NCI-H187 treated with DMSO at 0.1 percent for 48 hours (cell line): ENCODE data around the gene CEP112.
"Not testable (repeated sequence)": the region's sequence is repeated elsewhere in the genome, so short reads cannot be mapped to it uniquely, and the experiment has no call there.

Experiments
- DNase-seq: peaks from one replicate; lab custom pipeline; 2025; lab: John Stamatoyannopoulos, UW

The CEP112 gene

GRCh38 chr17:65776890-65777289, 415.0 kb downstream of the CEP112 start:
- no peak for DNase-seq

- no peak for DNase-seq
Observed at GRCh38 chr17:65774787-65775186, 417.1 kb downstream of the CEP112 start.

- DNase-seq: no peak
Observed at GRCh38 chr17:65772989-65773388, 418.9 kb downstream of the CEP112 start.

- DNase-seq: no peak
Observed at GRCh38 chr17:65771704-65772103, 420.2 kb downstream of the CEP112 start.

- no peak for DNase-seq
Observed at GRCh38 chr17:65763786-65764185, 428.1 kb downstream of the CEP112 start.

- no peak for DNase-seq
Observed at GRCh38 chr17:65762973-65763372, 429.0 kb downstream of the CEP112 start.

- DNase-seq: no peak
Observed at GRCh38 chr17:65759532-65759931, 432.4 kb downstream of the CEP112 start.

GRCh38 chr17:65756760-65757159, 435.2 kb downstream of the CEP112 start:
- DNase-seq: no peak

GRCh38 chr17:65755799-65756198, 436.1 kb downstream of the CEP112 start:
- no peak for DNase-seq

GRCh38 chr17:65754630-65755029, 437.3 kb downstream of the CEP112 start:
- DNase-seq: no peak

GRCh38 chr17:65754081-65754480, 437.9 kb downstream of the CEP112 start:
- no peak for DNase-seq

GRCh38 chr17:65753348-65753747, 438.6 kb downstream of the CEP112 start:
- no peak for DNase-seq

GRCh38 chr17:65751263-65751662, 440.7 kb downstream of the CEP112 start:
- DNase-seq: no peak

GRCh38 chr17:65750631-65751115, 441.3 kb downstream of the CEP112 start:
- DNase-seq: no peak

GRCh38 chr17:65750166-65750565, 441.8 kb downstream of the CEP112 start:
- no peak for DNase-seq

- DNase-seq: no peak
Observed at GRCh38 chr17:65749479-65749878, 442.5 kb downstream of the CEP112 start.

GRCh38 chr17:65745241-65745640, 446.7 kb downstream of the CEP112 start:
- DNase-seq: no peak

- no peak for DNase-seq
Observed at GRCh38 chr17:65743308-65743655, 448.7 kb downstream of the CEP112 start.

GRCh38 chr17:65742403-65743307, 449.3 kb downstream of the CEP112 start:
- DNase-seq: no peak

- DNase-seq: no peak
Observed at GRCh38 chr17:65741710-65742109, 450.2 kb downstream of the CEP112 start.

- DNase-seq: no peak
Observed at GRCh38 chr17:65739034-65739433, 452.9 kb downstream of the CEP112 start.

- DNase-seq: no peak
Observed at GRCh38 chr17:65737451-65737850, 454.5 kb downstream of the CEP112 start.

GRCh38 chr17:65733314-65733713, 458.6 kb downstream of the CEP112 start:
- no peak for DNase-seq

- DNase-seq: not testable (repeated sequence)
Observed at GRCh38 chr17:65732667-65733066, 459.3 kb downstream of the CEP112 start.
